Measurements from ENCODE around the gene GSK3A. TPM values are rescaled to one million over a fixed set of nuclear protein-coding genes. Genes with fewer than 3 reads are reported as not detected.

Gene GSK3A
- total and polyA plus RNA-seq, 9 of the 15 experiments (the other 6 are each of a cell fraction or from before 2014, with no cell fraction given): 0.62 to 90.7 (median 33.3) TPM

- no peak for TF ChIP-seq FOXK2 (conservative IDR thresholded peaks at IDR 0.05 in 1 of 2, IDR thresholded peaks at IDR 0.05 in 1 of 2; ENCODE audit: low read depth in 2 of 2)
- TF ChIP-seq THRB (CRISPR knock-in tag; conservative IDR thresholded peaks at IDR 0.05): no peak
- TF ChIP-seq NR0B1 (IDR thresholded peaks at IDR 0.05; ENCODE audit: partially characterized antibody): no peak
- no peak for TF ChIP-seq ZNF766 (CRISPR knock-in tag; conservative IDR thresholded peaks at IDR 0.05)
- no peak for TF ChIP-seq TRIM24 (IDR thresholded peaks at IDR 0.05)
- no peak for TF ChIP-seq SP2 (IDR thresholded peaks at IDR 0.05; ENCODE audit: extremely low read depth, low read depth, low read length, poor library complexity, severe bottlenecking)
- TF ChIP-seq ETS2 (tag; IDR thresholded peaks at IDR 0.05; ENCODE audit: borderline replicate concordance, poor library complexity, severe bottlenecking): no peak
- TF ChIP-seq ZNF511 (CRISPR knock-in tag; IDR thresholded peaks at IDR 0.05): no peak
- no peak for TF ChIP-seq POLR3G (IDR thresholded peaks at IDR 0.05; ENCODE audit: extremely low read depth, insufficient read length, insufficient replicate concordance)
- TF ChIP-seq IFI16 (CRISPR knock-in tag; IDR thresholded peaks at IDR 0.05): no peak
- no peak for TF ChIP-seq NELFE (IDR thresholded peaks at IDR 0.05; ENCODE audit: insufficient read depth, insufficient read length)
- TF ChIP-seq ZNF146 (CRISPR knock-in tag; IDR thresholded peaks at IDR 0.05; ENCODE audit: unreplicated experiment): no peak
- TF ChIP-seq CSDE1 (IDR thresholded peaks at IDR 0.05): no peak
- TF ChIP-seq MTA1 (IDR thresholded peaks at IDR 0.05; ENCODE audit: borderline replicate concordance): no peak
- TF ChIP-seq PTBP1 (IDR thresholded peaks at IDR 0.05; ENCODE audit: low read depth, low read length): no peak
- TF ChIP-seq RNF2 (IDR thresholded peaks at IDR 0.05): no peak
- TF ChIP-seq ZNF24 (IDR thresholded peaks at IDR 0.05): no peak
- no peak for TF ChIP-seq CEBPG (CRISPR knock-in tag; IDR thresholded peaks at IDR 0.05)
- TF ChIP-seq CEBPG (tag; conservative IDR thresholded peaks at IDR 0.05 in 1 of 2, IDR thresholded peaks at IDR 0.05 in 1 of 2): no peak
- no peak for TF ChIP-seq ZBED1 (IDR thresholded peaks at IDR 0.05)
- TF ChIP-seq MEF2A (IDR thresholded peaks at IDR 0.05; ENCODE audit: control insufficient read depth, low read depth, low read length): peak; percentile 83
- no peak for TF ChIP-seq JUN (IDR thresholded peaks at IDR 0.05; ENCODE audit: borderline replicate concordance, low read depth, low read length)
- TF ChIP-seq JUN (CRISPR knock-in tag; IDR thresholded peaks at IDR 0.05; ENCODE audit: borderline replicate concordance): no peak
- TF ChIP-seq ETS1 (conservative IDR thresholded peaks at IDR 0.05; ENCODE audit: control insufficient read depth, low read depth, low read length): 0 out of 2 replicates have a peak, but pooled peaks have one; percentile 31
- TF ChIP-seq ZNF668 (CRISPR knock-in tag; IDR thresholded peaks at IDR 0.05): no peak
- no peak for TF ChIP-seq ZFP30 (CRISPR knock-in tag; IDR thresholded peaks at IDR 0.05; ENCODE audit: borderline replicate concordance)
Measured at GRCh38 chr19:42246143-42246921, 3.9 kb upstream of the GSK3A start (continued).
